Right forelimb (tissue), 1 donor: ENCODE measurements around the gene TMEM214.

ENCODE experiments used
- DNase-seq: peaks from one replicate; pipeline ENCODE4 v3.0.0-alpha.2; 2018

TMEM214 gene

GRCh38 chr2:27032495-27033252 is at the start of gene TMEM214:
Gene TMEM214 (plus strand): TSS chr2:27032965. CDS start chr2:27033016, 51 bp downstream.
- peak; percentile 94 for DNase-seq

GRCh38 chr2:26983746-26984145 is 49.0 kb upstream of the TMEM214 start:
- no peak for DNase-seq

GRCh38 chr2:26985807-26986206 is 47.0 kb upstream of the TMEM214 start:
- no peak for DNase-seq

GRCh38 chr2:26986576-26986975 is 46.2 kb upstream of the TMEM214 start:
- no peak for DNase-seq

GRCh38 chr2:26988058-26988860 is 44.5 kb upstream of the TMEM214 start:
- no peak for DNase-seq

- no peak for DNase-seq
These were observed 43.6 kb upstream of the TMEM214 start for GRCh38 chr2:26989156-26989555.

GRCh38 chr2:26991717-26992116 is 41.0 kb upstream of the TMEM214 start:
- DNase-seq: no peak

GRCh38 chr2:26993768-26994167 is 39.0 kb upstream of the TMEM214 start:
- no peak for DNase-seq

- DNase-seq: no peak
These were observed 37.8 kb upstream of the TMEM214 start for GRCh38 chr2:26994983-26995382.

GRCh38 chr2:26997394-26997793 is 35.4 kb upstream of the TMEM214 start:
- no peak for DNase-seq

GRCh38 chr2:26998323-26998722 is 34.4 kb upstream of the TMEM214 start:
- no peak for DNase-seq

- DNase-seq: no peak
These were observed 32.5 kb upstream of the TMEM214 start for GRCh38 chr2:27000228-27000627.

GRCh38 chr2:27000995-27001394 is 31.8 kb upstream of the TMEM214 start:
- DNase-seq: no peak

- DNase-seq: no peak
These were observed 30.8 kb upstream of the TMEM214 start for GRCh38 chr2:27001950-27002349.

- DNase-seq: no peak
These were observed 29.8 kb upstream of the TMEM214 start for GRCh38 chr2:27003007-27003406.

GRCh38 chr2:27003857-27004256 is 28.9 kb upstream of the TMEM214 start:
- DNase-seq: no peak

GRCh38 chr2:27006602-27007415 is 26.0 kb upstream of the TMEM214 start:
- DNase-seq: no peak

- DNase-seq: no peak
These were observed 25.1 kb upstream of the TMEM214 start for GRCh38 chr2:27007416-27008374.

- no peak for DNase-seq
These were observed 24.1 kb upstream of the TMEM214 start for GRCh38 chr2:27008678-27009077.

GRCh38 chr2:27009083-27009482 is 23.7 kb upstream of the TMEM214 start:
- DNase-seq: no peak

- DNase-seq: no peak
These were observed 23.0 kb upstream of the TMEM214 start for GRCh38 chr2:27009716-27010115.

- DNase-seq: no peak
These were observed 22.6 kb upstream of the TMEM214 start for GRCh38 chr2:27010139-27010538.
